Measurements from ENCODE around the gene CTIF.

CTIF gene

DNA sequence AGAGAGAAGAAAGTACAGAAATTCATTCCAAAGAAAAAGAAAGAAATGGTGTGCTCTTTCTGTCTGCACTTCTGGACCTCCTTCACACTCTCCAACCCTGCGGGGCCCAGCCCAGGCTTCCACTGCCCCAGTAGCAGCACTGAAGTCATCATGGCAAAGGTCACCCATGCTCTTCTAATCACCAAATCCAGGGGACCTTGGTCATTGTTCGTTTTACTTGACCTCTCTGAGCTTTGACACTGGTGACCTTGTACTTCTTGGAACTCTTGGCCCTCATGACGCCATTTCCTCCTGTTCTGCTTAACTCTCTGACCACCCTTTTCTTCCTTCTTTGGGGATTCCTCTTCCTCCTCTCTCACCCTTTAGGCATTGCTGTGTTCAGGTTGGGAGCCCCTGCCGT is 306.3 kb downstream of the CTIF start:
- no peaks in the 10 kb centered on the region for H3K27me3 ChIP-seq (ENCODE audit: control insufficient read depth in 1 of 2, insufficient read depth in 1 of 2, low read length in 2 of 2)
- peak overlapping the region; percentile 3 to 6 for H3K18ac ChIP-seq (ENCODE audit: low read depth in 1 of 2, low read length in 2 of 2)
- WGBS: 84% methylated on average over 4 of the region's 4 CpGs
- no peak overlapping the region for H4K8ac ChIP-seq (ENCODE audit: low read length)
- peak overlapping the region; percentile 2 for H2AK5ac ChIP-seq (ENCODE audit: low read length, severe bottlenecking)
- H3K4me1 ChIP-seq (ENCODE audit: control insufficient read depth, insufficient read depth, low read depth, low read length): peaks cover 44% of the 10 kb centered on the region
- H3K4me2 ChIP-seq (ENCODE audit: low read length, poor library complexity, severe bottlenecking): no peak overlapping the region
- no peak overlapping the region for H3K27ac ChIP-seq (ENCODE audit: low read length, poor library complexity, severe bottlenecking)
- no peak for DNase-seq
- H3K9me3 ChIP-seq (ENCODE audit: control insufficient read depth, low read length): no peaks in the 10 kb centered on the region
- no peak overlapping the region for H2BK15ac ChIP-seq (ENCODE audit: low read depth, poor library complexity, severe bottlenecking)
- no peak overlapping the region for H2BK12ac ChIP-seq (ENCODE audit: low read length in 2 of 2)
- H2BK120ac ChIP-seq (ENCODE audit: low read depth, low read length): no peak overlapping the region
- no peak overlapping the region for H2AFZ ChIP-seq (ENCODE audit: low read depth, low read length)
- no peak overlapping the region for H3K4me3 ChIP-seq (ENCODE audit: insufficient read depth in 1 of 2, low read depth in 1 of 2, low read length in 2 of 2)
- peaks cover 8% of the 10 kb centered on the region for H3K79me1 ChIP-seq (replicated peaks; ENCODE audit: low read length, poor library complexity, severe bottlenecking)
- H2BK5ac ChIP-seq (ENCODE audit: low read depth, low read length, poor library complexity, severe bottlenecking): no peak overlapping the region
- peaks cover 11 to 17% of the 10 kb centered on the region in 2 experiments for H3K36me3 ChIP-seq (ENCODE audit: control insufficient read depth in 1 of 2, insufficient read depth in 2 of 2, low read depth in 1 of 2, low read length in 2 of 2)
- H3K23ac ChIP-seq (ENCODE audit: low read length in 2 of 2): no peak overlapping the region
- no peak overlapping the region for H3K9ac ChIP-seq (ENCODE audit: low read length)
- H4K91ac ChIP-seq (ENCODE audit: low read length): no peak overlapping the region
- H3K4ac ChIP-seq (ENCODE audit: low read depth in 1 of 2, low read length in 2 of 2): no peak overlapping the region
- H3K14ac ChIP-seq (ENCODE audit: low read length in 2 of 2): no peak overlapping the region

DNA sequence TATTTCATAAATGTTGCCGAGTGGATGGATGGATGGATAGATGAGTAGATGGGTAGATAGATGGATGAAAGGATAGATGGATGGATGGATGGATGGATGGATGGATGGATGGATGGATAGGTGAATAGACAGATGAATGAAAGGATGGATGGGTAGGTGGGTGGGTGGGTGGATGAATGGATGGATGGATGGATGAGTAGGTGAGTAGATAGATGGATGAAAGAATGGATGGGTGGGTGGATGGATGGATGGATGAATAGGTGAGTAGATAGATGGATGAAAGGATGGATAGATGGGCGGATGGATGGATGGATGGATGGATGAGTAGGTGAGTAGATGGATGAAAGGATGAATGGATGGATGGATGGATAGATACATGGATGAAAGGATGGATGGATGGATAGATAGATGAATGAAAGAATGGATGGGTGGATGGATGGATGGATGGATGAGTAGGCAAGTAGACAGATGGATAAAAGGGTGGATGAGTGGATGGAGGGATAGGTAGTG is 307.6 kb downstream of the CTIF start:
- no peak overlapping the region for H4K8ac ChIP-seq (ENCODE audit: low read length)
- over 99% methylated on average over 2 of the region's 2 CpGs for WGBS
- peaks cover 8% of the 10 kb centered on the region for H3K79me1 ChIP-seq (replicated peaks; ENCODE audit: low read length, poor library complexity, severe bottlenecking)
- H3K4me3 ChIP-seq (ENCODE audit: insufficient read depth in 1 of 2, low read depth in 1 of 2, low read length in 2 of 2): no peak overlapping the region
- no peak overlapping the region for H3K14ac ChIP-seq (ENCODE audit: low read length in 2 of 2)
- H2AK5ac ChIP-seq (ENCODE audit: low read length, severe bottlenecking): no peak overlapping the region
- no peak overlapping the region for H2BK5ac ChIP-seq (ENCODE audit: low read depth, low read length, poor library complexity, severe bottlenecking)
- no peak overlapping the region for H2BK15ac ChIP-seq (ENCODE audit: low read depth, poor library complexity, severe bottlenecking)
- no peak overlapping the region for H3K9ac ChIP-seq (ENCODE audit: low read length)
- H3K18ac ChIP-seq (ENCODE audit: low read depth in 1 of 2, low read length in 2 of 2): no peak overlapping the region
- H3K23ac ChIP-seq (ENCODE audit: low read length in 2 of 2): no peak overlapping the region
- no peak overlapping the region for H2AFZ ChIP-seq (ENCODE audit: low read depth, low read length)
- H2BK12ac ChIP-seq (ENCODE audit: low read length in 2 of 2): no peak overlapping the region
- no peak overlapping the region for H2BK120ac ChIP-seq (ENCODE audit: low read depth, low read length)
- no peak overlapping the region for H3K27ac ChIP-seq (ENCODE audit: low read length, poor library complexity, severe bottlenecking)
- no peak overlapping the region for H4K91ac ChIP-seq (ENCODE audit: low read length)
- H3K9me3 ChIP-seq (ENCODE audit: control insufficient read depth, low read length): no peaks in the 10 kb centered on the region
- no peaks in the 10 kb centered on the region for H3K27me3 ChIP-seq (ENCODE audit: control insufficient read depth in 1 of 2, insufficient read depth in 1 of 2, low read length in 2 of 2)
- DNase-seq: no peak
- H3K4me2 ChIP-seq (ENCODE audit: low read length, poor library complexity, severe bottlenecking): no peak overlapping the region
- H3K36me3 ChIP-seq (ENCODE audit: control insufficient read depth in 1 of 2, insufficient read depth in 2 of 2, low read depth in 1 of 2, low read length in 2 of 2): peaks cover 11 to 17% of the 10 kb centered on the region in 2 experiments
- H3K4me1 ChIP-seq (ENCODE audit: control insufficient read depth, insufficient read depth, low read depth, low read length): peaks cover 46% of the 10 kb centered on the region
- H3K4ac ChIP-seq (ENCODE audit: low read depth in 1 of 2, low read length in 2 of 2): no peak overlapping the region

DNA sequence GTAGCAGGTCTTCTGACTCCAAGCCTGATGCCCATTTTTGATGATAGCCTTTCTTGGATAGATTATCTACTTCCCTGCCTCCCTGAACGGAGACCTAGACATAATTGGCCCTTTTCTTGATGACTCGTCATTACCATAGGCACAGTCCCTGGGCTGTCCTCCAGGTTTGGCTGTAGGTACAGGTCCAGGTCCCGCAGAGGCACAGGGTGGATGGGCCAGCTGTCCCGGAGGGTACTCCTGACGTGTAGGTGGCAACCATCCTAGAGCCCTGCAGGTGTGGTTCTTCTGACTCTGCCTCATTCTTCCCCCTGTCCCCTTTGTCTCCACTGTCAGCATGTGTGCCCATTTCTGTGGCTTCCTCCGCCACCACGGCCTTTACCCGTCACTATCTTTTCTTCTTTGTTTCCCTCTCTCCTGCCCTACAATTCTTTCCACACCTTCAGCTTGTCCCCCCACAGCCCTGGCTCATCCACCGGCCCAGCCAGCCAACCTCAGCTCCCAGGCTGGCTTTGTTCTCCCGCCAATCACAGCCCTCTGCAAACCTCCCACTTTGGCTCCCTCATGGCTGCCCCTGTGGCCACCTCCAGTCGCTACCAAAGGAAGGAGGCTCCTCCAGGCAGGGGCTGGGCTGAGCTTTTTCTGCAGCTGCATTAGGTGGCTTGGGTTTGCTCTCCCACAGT is 309.1 kb downstream of the CTIF start:
- H3K23ac ChIP-seq (ENCODE audit: low read length in 2 of 2): no peak overlapping the region
- H3K14ac ChIP-seq (ENCODE audit: low read length in 2 of 2): peak overlapping the region in 1 of 2 experiments; percentile 30
- no peak for DNase-seq
- H2BK120ac ChIP-seq (ENCODE audit: low read depth, low read length): no peak overlapping the region
- peaks cover 11 to 17% of the 10 kb centered on the region in 2 experiments for H3K36me3 ChIP-seq (ENCODE audit: control insufficient read depth in 1 of 2, insufficient read depth in 2 of 2, low read depth in 1 of 2, low read length in 2 of 2)
- no peaks in the 10 kb centered on the region for H3K27me3 ChIP-seq (ENCODE audit: control insufficient read depth in 1 of 2, insufficient read depth in 1 of 2, low read length in 2 of 2)
- H3K79me1 ChIP-seq (replicated peaks; ENCODE audit: low read length, poor library complexity, severe bottlenecking): peaks cover 7% of the 10 kb centered on the region
- H2AFZ ChIP-seq (ENCODE audit: low read depth, low read length): no peak overlapping the region
- H4K8ac ChIP-seq (ENCODE audit: low read length): no peak overlapping the region
- no peak overlapping the region for H2BK5ac ChIP-seq (ENCODE audit: low read depth, low read length, poor library complexity, severe bottlenecking)
- peak overlapping the region; percentile 40 for H2AK5ac ChIP-seq (ENCODE audit: low read length, severe bottlenecking)
- H3K4me2 ChIP-seq (ENCODE audit: low read length, poor library complexity, severe bottlenecking): no peak overlapping the region
- 95% methylated on average over 11 of the region's 11 CpGs for WGBS
- H3K9me3 ChIP-seq (ENCODE audit: control insufficient read depth, low read length): no peaks in the 10 kb centered on the region
- peak overlapping the region in 1 of 2 experiments; percentile 8 for H2BK12ac ChIP-seq (ENCODE audit: low read length in 2 of 2)
- H3K4ac ChIP-seq (ENCODE audit: low read depth in 1 of 2, low read length in 2 of 2): peak overlapping the region in 1 of 2 experiments; percentile 30
- no peak overlapping the region for H3K9ac ChIP-seq (ENCODE audit: low read length)
- H3K18ac ChIP-seq (ENCODE audit: low read depth in 1 of 2, low read length in 2 of 2): peak overlapping the region in 1 of 2 experiments; percentile 75
- peak overlapping the region; percentile 60 for H3K27ac ChIP-seq (ENCODE audit: low read length, poor library complexity, severe bottlenecking)
- H3K4me1 ChIP-seq (ENCODE audit: control insufficient read depth, insufficient read depth, low read depth, low read length): peaks cover 41% of the 10 kb centered on the region
- no peak overlapping the region for H3K4me3 ChIP-seq (ENCODE audit: insufficient read depth in 1 of 2, low read depth in 1 of 2, low read length in 2 of 2)
- H4K91ac ChIP-seq (ENCODE audit: low read length): peak overlapping the region; percentile 35
- H2BK15ac ChIP-seq (ENCODE audit: low read depth, poor library complexity, severe bottlenecking): no peak overlapping the region

DNA sequence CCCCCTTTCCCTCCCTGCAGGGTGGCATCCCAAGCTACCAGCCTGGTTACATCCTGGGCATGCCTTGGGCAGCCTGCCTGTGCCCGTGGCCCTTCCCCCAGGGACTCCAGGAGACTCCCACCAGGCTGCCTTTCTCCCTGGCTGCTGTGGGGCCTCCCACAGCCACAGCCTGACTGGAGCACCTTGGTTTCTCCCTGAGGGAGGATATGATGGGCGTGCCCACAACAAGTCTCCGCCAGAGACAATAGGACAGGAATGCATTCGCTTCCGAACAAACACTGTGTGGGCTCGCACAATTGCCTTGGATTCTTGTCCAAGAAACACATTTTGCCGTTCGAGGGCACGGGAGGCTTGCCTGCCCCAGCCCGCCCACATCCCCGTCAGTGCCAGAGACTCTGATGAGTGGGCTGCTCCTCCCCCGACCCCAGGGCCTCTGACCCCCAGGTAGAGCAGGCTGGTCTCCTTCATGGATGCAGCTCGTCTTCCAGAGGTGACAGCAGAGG is 309.9 kb downstream of the CTIF start:
- no peak overlapping the region for H3K4me2 ChIP-seq (ENCODE audit: low read length, poor library complexity, severe bottlenecking)

More for the DNA sequence above, 309.9 kb downstream of the CTIF start:
- WGBS: 93% methylated on average over 13 of the region's 13 CpGs
- peak overlapping the region in 1 of 2 experiments; percentile 30 for H3K14ac ChIP-seq (ENCODE audit: low read length in 2 of 2)
- peaks cover 9% of the 10 kb centered on the region for H3K79me1 ChIP-seq (replicated peaks; ENCODE audit: low read length, poor library complexity, severe bottlenecking)
- no peak overlapping the region for H2AFZ ChIP-seq (ENCODE audit: low read depth, low read length)
- no peak overlapping the region for H3K23ac ChIP-seq (ENCODE audit: low read length in 2 of 2)
- H2BK15ac ChIP-seq (ENCODE audit: low read depth, poor library complexity, severe bottlenecking): peak overlapping the region; percentile 65
- peak overlapping the region; percentile 27 for H2BK120ac ChIP-seq (ENCODE audit: low read depth, low read length)
- H2AK5ac ChIP-seq (ENCODE audit: low read length, severe bottlenecking): peak overlapping the region; percentile 60
- H3K27me3 ChIP-seq (ENCODE audit: control insufficient read depth in 1 of 2, insufficient read depth in 1 of 2, low read length in 2 of 2): no peaks in the 10 kb centered on the region
- peak overlapping the region; percentile 27 for H4K8ac ChIP-seq (ENCODE audit: low read length)
- no peak overlapping the region for H2BK5ac ChIP-seq (ENCODE audit: low read depth, low read length, poor library complexity, severe bottlenecking)
- H4K91ac ChIP-seq (ENCODE audit: low read length): peak overlapping the region; percentile 35
- peak overlapping the region; percentile 60 for H3K27ac ChIP-seq (ENCODE audit: low read length, poor library complexity, severe bottlenecking)
- H3K9me3 ChIP-seq (ENCODE audit: control insufficient read depth, low read length): no peaks in the 10 kb centered on the region
- peaks cover 43% of the 10 kb centered on the region for H3K4me1 ChIP-seq (ENCODE audit: control insufficient read depth, insufficient read depth, low read depth, low read length)
- peak overlapping the region in 1 of 2 experiments; percentile 75 for H3K18ac ChIP-seq (ENCODE audit: low read depth in 1 of 2, low read length in 2 of 2)
- peak overlapping the region in 1 of 2 experiments; percentile 30 for H3K4ac ChIP-seq (ENCODE audit: low read depth in 1 of 2, low read length in 2 of 2)
- H3K36me3 ChIP-seq (ENCODE audit: control insufficient read depth in 1 of 2, insufficient read depth in 2 of 2, low read depth in 1 of 2, low read length in 2 of 2): peaks cover 10 to 20% of the 10 kb centered on the region in 2 experiments
- no peak overlapping the region for H3K4me3 ChIP-seq (ENCODE audit: insufficient read depth in 1 of 2, low read depth in 1 of 2, low read length in 2 of 2)
- H3K9ac ChIP-seq (ENCODE audit: low read length): no peak overlapping the region
- peak overlapping the region; percentile 75 to 84 for H2BK12ac ChIP-seq (ENCODE audit: low read length in 2 of 2)
- no peak for DNase-seq

Data from mesenchymal stem cell (in vitro differentiated cells and primary cell).